MCF 10A (cell line): ENCODE data around the gene BORCS5. TPM values are rescaled to one million over a fixed set of nuclear protein-coding genes. Genes with fewer than 3 reads are reported as not detected.

ENCODE experiments used
- BruUV-seq: library from RNA; stranded (reverse); fragments of 400-500 nt; replicated peaks from 2 replicates; lab custom pipeline; 2021; lab: Mats Ljungman, UMichigan
- CTCF ChIA-PET: fragments of 300-600 bp; sonication (Branson Sonifier 250); formaldehyde crosslinking; extraction: SDS; loops from one replicate; lab custom pipeline; 2021; ENCODE audit warnings: antibody characterized with exemption, inconsistent platforms; lab: Yijun Ruan, JAX
- POLR2A ChIA-PET: fragments of 300-600, 350-650 bp; sonication (Branson Sonifier 250); formaldehyde crosslinking; extraction: SDS; loops from one replicate; lab custom pipeline; 2020; ENCODE audit warnings: antibody characterized with exemption, inconsistent platforms; lab: Yijun Ruan, JAX
- DNase-seq: peaks from one replicate; pipeline ENCODE4 v3.0.0-alpha.2; 2018; ENCODE audit not compliant: unreplicated experiment
- H3K27ac Mint-ChIP-seq: one replicate; pipeline ENCODE4 v1.8.0; 2022; ENCODE audit warnings: mild to moderate bottlenecking, low read depth, mixed read lengths; ENCODE audit not compliant: unreplicated experiment
- H3K27me3 Mint-ChIP-seq: one replicate; pipeline ENCODE4 v1.8.0; 2022; ENCODE audit warnings: mixed read lengths; ENCODE audit not compliant: insufficient read depth, unreplicated experiment
- H3K36me3 Mint-ChIP-seq: one replicate; pipeline ENCODE4 v1.8.0; 2022; ENCODE audit warnings: mild to moderate bottlenecking, moderate library complexity, mixed read lengths; ENCODE audit not compliant: insufficient read depth, unreplicated experiment
- H3K4me1 Mint-ChIP-seq: one replicate; pipeline ENCODE4 v1.8.0; 2022; ENCODE audit warnings: mixed read lengths; ENCODE audit not compliant: insufficient read depth, unreplicated experiment
- H3K4me3 Mint-ChIP-seq: one replicate; pipeline ENCODE4 v1.8.0; 2022; ENCODE audit warnings: mild to moderate bottlenecking, moderate library complexity, mixed read lengths; ENCODE audit not compliant: unreplicated experiment
- H3K9me3 Mint-ChIP-seq: one replicate; pipeline ENCODE4 v1.8.0; 2022; ENCODE audit warnings: mixed read lengths; ENCODE audit not compliant: unreplicated experiment
- CTCF ChIP-seq: fragments of 200-600 bp; IDR thresholded peaks from one replicate; pipeline ENCODE4 v1.8.0; 2022; ENCODE audit warnings: antibody characterized with exemption, mild to moderate bottlenecking; ENCODE audit not compliant: unreplicated experiment
- intact Hi-C: fragments of 100-400 bp; cut with micrococcal nuclease; formaldehyde crosslinking; loops from 2 replicates; pipeline ENCODE4 v1.14.1; 2022
- total RNA-seq: library from RNA; stranded (reverse); gene quantifications from 2 replicates; pipeline ENCODE4 v1.2.3, GENCODE V29; 2022

BORCS5 gene
- total RNA-seq, 1 experiment from 2014 or later = 11.0 TPM

- H3K9me3 Mint-ChIP-seq = no peaks in the 10 kb centered on the region
- ChIA-PET POLR2A (no interaction called here), CTCF (interaction anchor here (0.7 kb wide), 1 partner anchor 42 kb away, joined by 3 read pairs; no protein-coding TSS in a partner anchor)
- BruUV-seq = no TSS peak
- no peak overlapping the region for H3K27ac Mint-ChIP-seq
- peaks cover 21% of the 10 kb centered on the region for H3K36me3 Mint-ChIP-seq
- H3K27me3 Mint-ChIP-seq = no peaks in the 10 kb centered on the region
- no peak for TF ChIP-seq CTCF
- DNase-seq = no peak
- H3K4me1 Mint-ChIP-seq = peaks cover 8% of the 10 kb centered on the region
- H3K4me3 Mint-ChIP-seq = no peak overlapping the region
- intact Hi-C loops = no loop called here
Observed at GRCh38 chr12:12474931-12475795, 118.3 kb downstream of the BORCS5 start.

- no TSS peak for BruUV-seq
- TF ChIP-seq CTCF = no peak
- H3K4me1 Mint-ChIP-seq = no peaks in the 10 kb centered on the region
- H3K9me3 Mint-ChIP-seq = no peaks in the 10 kb centered on the region
- no peaks in the 10 kb centered on the region for H3K27me3 Mint-ChIP-seq
- H3K4me3 Mint-ChIP-seq = no peak overlapping the region
- peaks cover 30% of the 10 kb centered on the region for H3K36me3 Mint-ChIP-seq
- intact Hi-C loops = no loop called here
- POLR2A ChIA-PET = interaction anchor here (0.7 to 1.2 kb wide), 2 partner anchors 9 to 135 kb away, joined by 3 to 4 read pairs; partner anchors contain the start of gene CREBL2
- CTCF ChIA-PET = interaction anchor here (0.6 kb wide), 1 partner anchor 109 kb away, joined by 3 read pairs; no protein-coding TSS in a partner anchor
- DNase-seq = no peak
- no peak overlapping the region for H3K27ac Mint-ChIP-seq
Observed at GRCh38 chr12:12476857-12477531, 120.1 kb downstream of the BORCS5 start.

- POLR2A ChIA-PET = interaction anchor here (1.2 kb wide), 1 partner anchor 9 kb away, joined by 4 read pairs; no protein-coding TSS in a partner anchor
- intact Hi-C loops = no loop called here
- no peaks in the 10 kb centered on the region for H3K27me3 Mint-ChIP-seq
Observed at GRCh38 chr12:12477532-12477890, 120.6 kb downstream of the BORCS5 start.

More at GRCh38 chr12:12477532-12477890, 120.6 kb downstream of the BORCS5 start:
- CTCF ChIA-PET = interaction anchor here (0.6 kb wide), 1 partner anchor 110 kb away, joined by 3 read pairs; no protein-coding TSS in a partner anchor
- no TSS peak for BruUV-seq
- H3K4me1 Mint-ChIP-seq = no peaks in the 10 kb centered on the region
- no peak overlapping the region for H3K27ac Mint-ChIP-seq
- no peak for DNase-seq
- no peak overlapping the region for H3K4me3 Mint-ChIP-seq
- H3K9me3 Mint-ChIP-seq = no peaks in the 10 kb centered on the region
- TF ChIP-seq CTCF = no peak
- peaks cover 35% of the 10 kb centered on the region for H3K36me3 Mint-ChIP-seq
